GM12891 (cell line): ENCODE measurements around the gene ZFP91.

Experiments
- DNase-seq: peaks from one replicate; pipeline ENCODE4 v3.0.0; 2011; ENCODE audit warnings: low spot score; ENCODE audit not compliant: insufficient read length
- FAIRE-seq: peaks from 2 replicates; lab custom pipeline; 2011; peaks lifted over from hg19 to GRCh38; lab: Jason Lieb, UNC
- PAX5 ChIP-seq: IDR thresholded peaks from 2 replicates; pipeline ENCODE4 v1.6.1; 2011; ENCODE audit warnings: low read length, moderate library complexity, mild to moderate bottlenecking; ENCODE audit not compliant: insufficient read depth, severe bottlenecking
- POLR2A ChIP-seq: IDR thresholded peaks from 2 replicates; pipeline ENCODE4 v1.6.1; 2011; ENCODE audit warnings: low read depth, low read length, control low read depth
- POLR2AphosphoS5 ChIP-seq: IDR thresholded peaks from 2 replicates; pipeline ENCODE4 v1.6.1; 2011; ENCODE audit warnings: low read depth, low read length, control low read depth
- POU2F2 ChIP-seq: IDR thresholded peaks from 2 replicates; pipeline ENCODE4 v1.6.1; 2011; ENCODE audit warnings: low read depth, mild to moderate bottlenecking, control low read depth, low read length, moderate library complexity
- SPI1 ChIP-seq: IDR thresholded peaks from 2 replicates; pipeline ENCODE4 v1.6.1; 2011; ENCODE audit warnings: low read depth, low read length, control low read depth
- TAF1 ChIP-seq: IDR thresholded peaks from 2 replicates; pipeline ENCODE4 v1.6.1; 2011; ENCODE audit warnings: low read depth, low read length, control low read depth

Gene ZFP91

GRCh38 chr11:58658623-58659022, 79.8 kb downstream of the ZFP91 start:
- FAIRE-seq: no peak
- no peak for DNase-seq
- no peak for TF ChIP-seq PAX5
- TF ChIP-seq POU2F2: no peak
- TF ChIP-seq TAF1: no peak
- TF ChIP-seq POLR2A: no peak
- no peak for TF ChIP-seq POLR2AphosphoS5
- no peak for TF ChIP-seq SPI1

DNA sequence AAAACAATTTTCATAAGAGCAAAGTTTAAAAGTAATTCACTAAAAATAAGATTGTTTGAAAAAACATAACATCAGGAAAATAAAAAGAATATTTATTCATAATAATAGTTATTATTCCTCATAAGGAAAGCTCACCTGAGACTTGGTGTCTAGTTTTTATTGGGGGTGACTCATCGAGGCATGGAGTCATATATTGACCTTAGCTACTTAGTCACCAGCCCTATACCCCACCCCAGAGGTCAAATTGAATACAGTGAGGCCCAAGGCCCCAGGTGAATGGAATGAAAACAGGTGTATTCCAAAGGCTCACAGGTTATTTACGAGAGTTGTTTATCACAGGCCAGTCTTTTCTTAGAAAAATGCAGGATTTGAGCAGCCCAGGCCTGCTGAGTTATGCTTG, 80.5 kb downstream of the ZFP91 start:
- FAIRE-seq (no peak), DNase-seq (no peak)
- TF ChIP-seq TAF1: no peak
- no peak for TF ChIP-seq POLR2AphosphoS5
- no peak for TF ChIP-seq SPI1
- TF ChIP-seq PAX5: no peak
- no peak for TF ChIP-seq POU2F2
- TF ChIP-seq POLR2A: no peak

DNA sequence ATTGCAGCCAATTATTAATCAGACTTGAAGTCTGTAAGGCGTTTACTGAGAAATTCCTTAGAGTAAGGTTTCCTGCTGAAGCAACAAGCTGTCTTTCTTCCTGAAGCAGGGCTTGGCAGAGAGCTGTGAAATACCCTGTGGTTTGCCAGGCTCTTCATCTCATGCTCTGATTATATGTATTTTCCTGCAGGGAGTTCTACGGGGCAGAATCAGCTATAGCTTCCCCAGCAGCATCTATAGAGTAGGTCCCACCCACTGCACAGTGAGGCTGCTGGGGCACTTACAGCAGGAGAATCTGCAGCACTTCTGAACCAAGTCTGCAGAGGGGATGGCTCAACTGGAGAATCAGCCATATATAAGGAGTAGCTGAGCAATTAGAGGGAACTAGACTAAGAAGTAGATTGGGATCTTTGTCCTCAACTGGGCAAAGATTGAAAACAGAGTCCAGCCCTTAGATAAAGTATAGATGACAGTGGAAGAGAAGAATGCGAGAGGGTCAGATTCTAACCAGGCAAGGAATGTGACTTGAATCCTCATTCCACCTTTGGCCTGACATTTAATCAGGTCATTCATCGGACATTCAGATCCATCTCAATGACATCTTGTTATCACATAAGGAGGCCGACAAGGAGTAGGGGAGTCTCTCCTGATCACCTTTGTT, 81.2 kb downstream of the ZFP91 start:
- FAIRE-seq: no peak

More for the DNA sequence above, 81.2 kb downstream of the ZFP91 start:
- TF ChIP-seq POU2F2: no peak
- TF ChIP-seq TAF1: no peak
- no peak for TF ChIP-seq PAX5
- no peak for TF ChIP-seq POLR2A
- no peak for TF ChIP-seq POLR2AphosphoS5
- no peak for TF ChIP-seq SPI1
- DNase-seq: no peak
